Left ventricle myocardium inferior (tissue), 1 donor: ENCODE measurements around the gene NSDHL. TPM values are rescaled to one million over a fixed set of nuclear protein-coding genes. Genes with fewer than 3 reads are reported as not detected.
"Not testable (repeated sequence)": the region's sequence is repeated elsewhere in the genome, so short reads cannot be mapped to it uniquely, and the experiment has no call there.

Source experiments
- DNase-seq: peaks from one replicate; pipeline ENCODE4 v3.0.0-alpha.2; 2020
- H3K27ac ChIP-seq: fragments of 200-600 bp; replicated peaks from 2 replicates; pipeline ENCODE4 v1.8.0; 2021
- H3K27me3 ChIP-seq: fragments of 200-600 bp; 2 replicates; pipeline ENCODE4 v1.8.0; 2021; ENCODE audit warnings: low read depth
- H3K36me3 ChIP-seq: fragments of 200-600 bp; 2 replicates; pipeline ENCODE4 v1.8.0; 2021
- H3K4me1 ChIP-seq: fragments of 200-600 bp; 2 replicates; pipeline ENCODE4 v1.8.0; 2021
- H3K4me3 ChIP-seq: fragments of 200-600 bp; 2 replicates; pipeline ENCODE4 v1.8.0; 2021; ENCODE audit warnings: mild to moderate bottlenecking, moderate library complexity
- H3K9me3 ChIP-seq: fragments of 200-600 bp; replicated peaks from 2 replicates; pipeline ENCODE4 v1.8.0; 2021
- CTCF ChIP-seq: fragments of 200-600 bp; IDR thresholded peaks from 2 replicates; pipeline ENCODE4 v1.8.0; 2021; ENCODE audit warnings: antibody characterized with exemption, mild to moderate bottlenecking, borderline replicate concordance
- intact Hi-C: fragments of 100-400 bp; cut with micrococcal nuclease; formaldehyde crosslinking; loops from one replicate; pipeline ENCODE4 v1.11.0; 2022
- long read RNA-seq: library from polyadenylated mRNA; unstranded; transcript quantifications from one replicate; pipeline ENCODE4 v2.0.0, GENCODE V29; 2021
- total RNA-seq: library from RNA; stranded (reverse); fragmentation: NEBNext Ultra II Directional; extraction: Animal tissue kit (Norgen Biotek cat#: 25700); gene quantifications from one replicate; pipeline ENCODE4 v1.2.1, GENCODE V29; 2021
- donor health status: DM: no; HTN: yes; CAD: no; lungs with severe emphysema.

The NSDHL gene
- 11.4 TPM for total RNA-seq
- long read RNA-seq, transcript NSDHL-201 (8 exons, 1,929 nt) = major isoform, 13 of 16 reads
- long read RNA-seq, partial matches to known transcripts = 1 of 16 reads
- long read RNA-seq, other reads (novel, unspliced or antisense) = 0 of 16 reads

- Histone ChIP-seq H3K27me3 (no peaks in the 10 kb centered on the region), H3K9me3 (no peaks in the 10 kb centered on the region), H3K4me1 (peaks cover 31% of the 10 kb centered on the region), H3K4me3 (peak within 1 kb of the TSS; percentile 77), H3K36me3 (no peaks in the 10 kb centered on the region), H3K27ac (peak within 1 kb of the TSS; percentile 84)
- no peak for TF ChIP-seq CTCF
- intact Hi-C loops = no loop called here
- peak; percentile 95 for DNase-seq
These were observed at the start of gene NSDHL, which contains the start of gene CETN2 for GRCh38 chrX:152830312-152831305. Gene NSDHL, plus strand, starts transcription at chrX:152831063. Its CDS starts 15,262 bp downstream, at chrX:152846325. Gene CETN2, minus strand, starts transcription at chrX:152830757. Its CDS starts 47 bp downstream, at chrX:152830710.

GRCh38 chrX:152787062-152787461 is 43.8 kb upstream of the NSDHL start:
- intact Hi-C loops, DNase-seq, H3K27me3 ChIP-seq, H3K4me1 ChIP-seq, H3K27ac ChIP-seq, H3K36me3 ChIP-seq, H3K9me3 ChIP-seq, H3K4me3 ChIP-seq: not testable (repeated sequence)

GRCh38 chrX:152798945-152799344 is 31.9 kb upstream of the NSDHL start:
- H3K4me3 ChIP-seq = no peak overlapping the region
- no peaks in the 10 kb centered on the region for H3K36me3 ChIP-seq
- no peaks in the 10 kb centered on the region for H3K9me3 ChIP-seq
- TF ChIP-seq CTCF = no peak
- no peak for DNase-seq
- H3K4me1 ChIP-seq = no peaks in the 10 kb centered on the region
- no peaks in the 10 kb centered on the region for H3K27me3 ChIP-seq
- intact Hi-C loops = no loop called here
- no peak overlapping the region for H3K27ac ChIP-seq

GRCh38 chrX:152806035-152806434 is 24.8 kb upstream of the NSDHL start:
- intact Hi-C loops = no loop called here
- H3K4me3 ChIP-seq = no peak overlapping the region
- TF ChIP-seq CTCF = no peak
- H3K4me1 ChIP-seq = no peaks in the 10 kb centered on the region
- no peak for DNase-seq
- no peaks in the 10 kb centered on the region for H3K36me3 ChIP-seq
- no peak overlapping the region for H3K27ac ChIP-seq
- no peaks in the 10 kb centered on the region for H3K27me3 ChIP-seq
- no peaks in the 10 kb centered on the region for H3K9me3 ChIP-seq

- intact Hi-C loops = no loop called here
These were observed 20.5 kb upstream of the NSDHL start for GRCh38 chrX:152810403-152810802.

More at GRCh38 chrX:152810403-152810802, 20.5 kb upstream of the NSDHL start:
- Histone ChIP-seq H3K27ac (no peak overlapping the region), H3K36me3 (no peaks in the 10 kb centered on the region), H3K4me3 (no peak overlapping the region), H3K9me3 (no peaks in the 10 kb centered on the region), H3K4me1 (no peaks in the 10 kb centered on the region), H3K27me3 (no peaks in the 10 kb centered on the region)
- no peak for DNase-seq
- TF ChIP-seq CTCF = no peak
